WTC11 (cell line): ENCODE measurements around the gene ISOC2. TPM values are rescaled to one million over a fixed set of nuclear protein-coding genes. Genes with fewer than 3 reads are reported as not detected.
"Not testable (repeated sequence)": the region's sequence is repeated elsewhere in the genome, so short reads cannot be mapped to it uniquely, and the experiment has no call there.

Experiments
- ATAC-seq: fragments of 200-7000 bp; cut with Tn5 transposase; 2 replicates; pipeline ENCODE4 v1.10.0; 2021; ENCODE audit warnings: mild to moderate bottlenecking, moderate library complexity
- CTCF ChIA-PET: fragments of 300-600 bp; sonication (Branson Sonifier 250); formaldehyde crosslinking; loops from one replicate; lab custom pipeline; 2021; ENCODE audit warnings: antibody characterized with exemption; lab: Charles Lee
- POLR2A ChIA-PET: fragments of 350-600 bp; sonication (Branson Sonifier 250); formaldehyde crosslinking; loops from one replicate; lab custom pipeline; 2021; ENCODE audit warnings: antibody characterized with exemption; lab: Charles Lee
- DNase-seq: peaks from one replicate; pipeline ENCODE4 v3.0.0; 2021; ENCODE audit warnings: low spot score
- H3K27ac Mint-ChIP-seq: 2 replicates; pipeline ENCODE4 v1.8.0; 2021; ENCODE audit warnings: mixed read lengths
- H3K27me3 Mint-ChIP-seq: 2 replicates; pipeline ENCODE4 v1.8.0; 2021; ENCODE audit warnings: low read depth, mild to moderate bottlenecking, moderate library complexity, mixed read lengths
- H3K36me3 Mint-ChIP-seq: 2 replicates; pipeline ENCODE4 v1.8.0; 2021; ENCODE audit warnings: mixed read lengths
- H3K4me1 Mint-ChIP-seq: 2 replicates; pipeline ENCODE4 v1.8.0; 2022; ENCODE audit warnings: mixed read lengths
- H3K4me3 Mint-ChIP-seq: 2 replicates; pipeline ENCODE4 v1.8.0; 2021; ENCODE audit warnings: mild to moderate bottlenecking, moderate library complexity, mixed read lengths
- H3K9me3 Mint-ChIP-seq: 2 replicates; pipeline ENCODE4 v1.8.0; 2021; ENCODE audit warnings: mixed read lengths
- AR ChIP-seq: fragments of 250-450 bp; sonication (Bioruptor Pico); IDR thresholded peaks from 2 replicates; pipeline ENCODE4 v1.9.0; 2021; ENCODE audit warnings: mild to moderate bottlenecking
- ATF1 ChIP-seq: sonication (generic); formaldehyde crosslinking; IDR thresholded peaks from 2 replicates; pipeline ENCODE4 v1.8.1; 2023; ENCODE audit warnings: mild to moderate bottlenecking, moderate library complexity, missing genetic modification reagents
- GRHL2 ChIP-seq: fragments of 250-450 bp; sonication (Bioruptor Pico); IDR thresholded peaks from 2 replicates; pipeline ENCODE4 v1.8.0; 2022; ENCODE audit warnings: mild to moderate bottlenecking, moderate library complexity; ENCODE audit not compliant: insufficient replicate concordance, severe bottlenecking
- GTF2I ChIP-seq: fragments of 250-450 bp; sonication (Bioruptor Pico); conservative IDR thresholded peaks from 2 replicates; pipeline ENCODE4 v1.4.0; 2021; ENCODE audit warnings: mild to moderate bottlenecking
- HMGXB4 ChIP-seq: sonication (generic); formaldehyde crosslinking; IDR thresholded peaks from 2 replicates; pipeline ENCODE4 v1.8.1; 2023; ENCODE audit warnings: mild to moderate bottlenecking, moderate library complexity, missing genetic modification reagents
- IRF1 ChIP-seq: sonication (generic); formaldehyde crosslinking; IDR thresholded peaks from 2 replicates; pipeline ENCODE4 v1.8.0; 2023; ENCODE audit warnings: missing genetic modification reagents
- JUN ChIP-seq: sonication (generic); formaldehyde crosslinking; IDR thresholded peaks from 2 replicates; pipeline ENCODE4 v1.8.0; 2023; ENCODE audit warnings: mild to moderate bottlenecking, missing genetic modification reagents
- KAT7 ChIP-seq: sonication (generic); formaldehyde crosslinking; IDR thresholded peaks from 2 replicates; pipeline ENCODE4 v1.8.1; 2023; ENCODE audit warnings: missing genetic modification reagents, mild to moderate bottlenecking, borderline replicate concordance
- MYBL2 ChIP-seq: sonication (generic); formaldehyde crosslinking; IDR thresholded peaks from 2 replicates; pipeline ENCODE4 v1.8.1; 2023; ENCODE audit warnings: mild to moderate bottlenecking, moderate library complexity, missing genetic modification reagents
- PREB ChIP-seq: sonication (generic); formaldehyde crosslinking; IDR thresholded peaks from 2 replicates; pipeline ENCODE4 v1.8.1; 2022; ENCODE audit warnings: mild to moderate bottlenecking, missing genetic modification reagents, moderate library complexity, borderline replicate concordance
- SOX15 ChIP-seq: fragments of 250-450 bp; sonication (Bioruptor Pico); IDR thresholded peaks from 2 replicates; pipeline ENCODE4 v1.9.0; 2021; ENCODE audit warnings: mild to moderate bottlenecking
- ZNF121 ChIP-seq: sonication (generic); formaldehyde crosslinking; IDR thresholded peaks from 2 replicates; pipeline ENCODE4 v1.8.0; 2023; ENCODE audit warnings: missing genetic modification reagents
- ZNF281 ChIP-seq: sonication (generic); formaldehyde crosslinking; IDR thresholded peaks from 2 replicates; pipeline ENCODE4 v1.8.0; 2023; ENCODE audit warnings: mild to moderate bottlenecking, missing genetic modification reagents
- ZNF423 ChIP-seq: fragments of 250-450 bp; sonication (Bioruptor Pico); IDR thresholded peaks from 2 replicates; pipeline ENCODE4 v2.1.2; 2022; ENCODE audit warnings: mild to moderate bottlenecking, moderate library complexity
- total RNA-seq: library from RNA; stranded (reverse); gene quantifications from 3 replicates; pipeline ENCODE4 v1.2.3, GENCODE V29; 2021
- TF ChIP-seq, protein P1 (sequence below): sonication (generic); formaldehyde crosslinking; IDR thresholded peaks from 2 replicates; pipeline ENCODE4 v1.8.1; 2023; ENCODE audit warnings: mild to moderate bottlenecking, missing genetic modification reagents

ISOC2 gene
- total RNA-seq, 1 experiment from 2014 or later, result 96.3 TPM

GRCh38 chr19:55448175-55448490 lies 13.3 kb downstream of the ISOC2 start:
- peaks cover 28% of the 10 kb centered on the region for H3K27me3 Mint-ChIP-seq
- H3K4me3 Mint-ChIP-seq, H3K36me3 Mint-ChIP-seq, POLR2A ChIA-PET, H3K9me3 Mint-ChIP-seq, H3K4me1 Mint-ChIP-seq, H3K27ac Mint-ChIP-seq, ATAC-seq, DNase-seq, CTCF ChIA-PET: not testable (repeated sequence)

- ChIA-PET POLR2A (no interaction called here), CTCF (interaction anchor here (0.5 to 1.2 kb wide), 3 partner anchors 17 to 54 kb away, joined by 3 to 8 read pairs (median 5); partner anchors contain the start of gene C19orf85)
- Mint-ChIP-seq H3K4me3 (no peak overlapping the region), H3K4me1 (peaks cover 8% of the 10 kb centered on the region), H3K9me3 (no peaks in the 10 kb centered on the region), H3K27ac (no peak overlapping the region), H3K36me3 (no peaks in the 10 kb centered on the region), H3K27me3 (peaks cover 23% of the 10 kb centered on the region; the same call in 1 of the 2 replicates)
- no peak; the same call in 1 of the 2 replicates for ATAC-seq
- TF ChIP-seq PREB, result no peak
- TF ChIP-seq IRF1 (CRISPR knock-in tag), result no peak
- TF ChIP-seq ZNF121 (CRISPR knock-in tag), result peak; percentile 69; the same call in 1 of the 2 replicates
- no peak for TF ChIP-seq KAT7 (CRISPR knock-in tag)
- 0 out of 2 replicates have a peak, but pooled peaks have one; percentile 42 for TF ChIP-seq GTF2I (CRISPR knock-in tag)
- no peak for TF ChIP-seq AR (CRISPR knock-in tag)
- DNase-seq, result no peak
These were observed 13.8 kb downstream of the ISOC2 start for GRCh38 chr19:55447421-55448174.

DNA sequence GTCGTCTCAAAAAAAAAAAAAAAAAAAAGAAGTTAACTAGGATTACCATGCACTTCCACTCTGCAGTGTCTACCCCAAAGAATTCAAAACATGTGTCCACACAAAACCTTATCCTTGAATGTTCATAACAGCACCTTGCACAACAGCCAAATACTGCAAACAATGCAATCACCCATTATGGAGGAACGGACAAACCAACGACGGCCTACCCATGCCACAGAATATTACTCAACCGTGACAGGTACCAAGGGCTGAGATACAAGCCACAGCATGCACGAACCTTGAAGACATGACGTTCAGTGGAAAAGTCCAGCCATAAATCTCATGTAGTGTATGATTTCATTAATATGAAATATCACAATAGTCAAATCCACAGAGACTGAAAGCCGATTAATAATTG lies 15.4 kb downstream of the ISOC2 start:
- no peak overlapping the region for H3K4me3 Mint-ChIP-seq
- DNase-seq, result no peak
- no peak for TF ChIP-seq ATF1 (CRISPR knock-in tag)
- H3K36me3 Mint-ChIP-seq, result no peaks in the 10 kb centered on the region
- H3K27me3 Mint-ChIP-seq, result peaks cover 9% of the 10 kb centered on the region; the same call in 1 of the 2 replicates
- no peak overlapping the region for H3K27ac Mint-ChIP-seq
- ChIA-PET POLR2A (no interaction called here), CTCF (interaction anchor here (0.6 to 1.2 kb wide), 2 partner anchors 21 to 187 kb away, joined by 4 to 8 read pairs; no protein-coding TSS in a partner anchor)
- peaks cover 16% of the 10 kb centered on the region for H3K4me1 Mint-ChIP-seq
- H3K9me3 Mint-ChIP-seq, result no peaks in the 10 kb centered on the region
- no peak for ATAC-seq

- CTCF ChIA-PET, result interaction anchor here (0.7 to 1.5 kb wide), 3 partner anchors 8 to 208 kb away, joined by 3 to 4 read pairs (median 4); no protein-coding TSS in a partner anchor
- H3K4me1 Mint-ChIP-seq, result peaks cover 23% of the 10 kb centered on the region
- no peaks in the 10 kb centered on the region for H3K36me3 Mint-ChIP-seq
- no peak for DNase-seq
- H3K27ac Mint-ChIP-seq, result no peak overlapping the region
- ATAC-seq, result no peak
- POLR2A ChIA-PET, result interaction anchor here (0.7 to 1.3 kb wide), 3 partner anchors 8 to 125 kb away, joined by 3 to 4 read pairs (median 4); partner anchors contain the start of gene UBE2S
- no peaks in the 10 kb centered on the region; the same call in 1 of the 2 replicates for H3K27me3 Mint-ChIP-seq
- no peak overlapping the region for H3K4me3 Mint-ChIP-seq
- TF ChIP-seq MYBL2 (no peak), SOX15 (no peak), ZNF281 (CRISPR knock-in tag) (no peak), GRHL2 (CRISPR knock-in tag) (no peak), ZNF121 (CRISPR knock-in tag) (no peak), HMGXB4 (CRISPR knock-in tag) (no peak), ZNF423 (CRISPR knock-in tag) (no peak), JUN (CRISPR knock-in tag) (no peak)
- TF ChIP-seq, protein P1, sequence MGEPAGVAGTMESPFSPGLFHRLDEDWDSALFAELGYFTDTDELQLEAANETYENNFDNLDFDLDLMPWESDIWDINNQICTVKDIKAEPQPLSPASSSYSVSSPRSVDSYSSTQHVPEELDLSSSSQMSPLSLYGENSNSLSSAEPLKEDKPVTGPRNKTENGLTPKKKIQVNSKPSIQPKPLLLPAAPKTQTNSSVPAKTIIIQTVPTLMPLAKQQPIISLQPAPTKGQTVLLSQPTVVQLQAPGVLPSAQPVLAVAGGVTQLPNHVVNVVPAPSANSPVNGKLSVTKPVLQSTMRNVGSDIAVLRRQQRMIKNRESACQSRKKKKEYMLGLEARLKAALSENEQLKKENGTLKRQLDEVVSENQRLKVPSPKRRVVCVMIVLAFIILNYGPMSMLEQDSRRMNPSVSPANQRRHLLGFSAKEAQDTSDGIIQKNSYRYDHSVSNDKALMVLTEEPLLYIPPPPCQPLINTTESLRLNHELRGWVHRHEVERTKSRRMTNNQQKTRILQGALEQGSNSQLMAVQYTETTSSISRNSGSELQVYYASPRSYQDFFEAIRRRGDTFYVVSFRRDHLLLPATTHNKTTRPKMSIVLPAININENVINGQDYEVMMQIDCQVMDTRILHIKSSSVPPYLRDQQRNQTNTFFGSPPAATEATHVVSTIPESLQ (CRISPR knock-in tag), result no peak
- H3K9me3 Mint-ChIP-seq, result no peaks in the 10 kb centered on the region
These were observed 16.8 kb downstream of the ISOC2 start for GRCh38 chr19:55444646-55445045.
